Naive thymus-derived CD8-positive, alpha-beta T cell (primary cell): ENCODE measurements around the gene HOXA7. TPM values are rescaled to one million over a fixed set of nuclear protein-coding genes. Genes with fewer than 3 reads are reported as not detected.

Experiments used
- ATAC-seq, 2 donors: fragments of 150-1000 bp; cut with Tn5 transposase in 1 of 2; sonication (Bioruptor Pico), chemical (Tn5 transposase) in 1 of 2; 1 replicate in 1 of 2; 2 replicates in 1 of 2; pipeline ENCODE4 v1.10.0; 2021; ENCODE audit warnings: mild to moderate bottlenecking in 2 of 2, moderate library complexity in 2 of 2
- POLR2A ChIA-PET: fragments of 350-600 bp; sonication (Branson Sonifier 250); formaldehyde crosslinking; loops from one replicate; lab custom pipeline; 2021; ENCODE audit warnings: antibody characterized with exemption; lab: Charles Lee
- DNase-seq, 10 donors: peaks; one replicate each; pipeline versions ENCODE4 v3.0.0 to v3.0.0-alpha.2; 2020 to 2022
- H3K27ac Mint-ChIP-seq, 10 donors: one replicate each; pipeline ENCODE4 v1.8.0; 2020 to 2022; ENCODE audit warnings: mild to moderate bottlenecking in 10 of 10, mixed read lengths in 10 of 10, moderate library complexity in 4 of 10, inconsistent platforms in 1 of 10
- H3K27me3 Mint-ChIP-seq, 5 donors: one replicate each; pipeline ENCODE4 v1.8.0; 2021 to 2022; ENCODE audit warnings: mixed read lengths in 5 of 5
- H3K36me3 Mint-ChIP-seq, 3 donors: one replicate each; pipeline ENCODE4 v1.8.0; 2020 to 2022; ENCODE audit warnings: mixed read lengths in 3 of 3, mild to moderate bottlenecking in 2 of 3, inconsistent platforms in 1 of 3
- H3K4me1 Mint-ChIP-seq, 4 donors: one replicate each; pipeline ENCODE4 v1.8.0; 2021 to 2022; ENCODE audit warnings: mixed read lengths in 4 of 4
- H3K4me3 Mint-ChIP-seq, 10 donors: one replicate each; pipeline ENCODE4 v1.8.0; 2020 to 2022; ENCODE audit warnings: mild to moderate bottlenecking in 10 of 10, mixed read lengths in 10 of 10, moderate library complexity in 6 of 10, inconsistent platforms in 1 of 10
- H3K9me3 Mint-ChIP-seq, 9 donors: one replicate each; pipeline ENCODE4 v1.8.0; 2020 to 2022; ENCODE audit warnings: mixed read lengths in 9 of 9, mild to moderate bottlenecking in 3 of 9, inconsistent platforms in 1 of 9, moderate library complexity in 1 of 9
- polyA plus RNA-seq, 3 donors: library from polyadenylated mRNA; unstranded; fragments of 300-500 nt; fragmentation: Illumina TruSeq; gene quantifications; one replicate each; pipeline ENCODE4 v1.2.3, GENCODE V29; 2021
- total RNA-seq, 8 experiments: library from RNA in 2 of 8; stranded (reverse) in 2 of 8; gene quantifications; one replicate each; pipeline ENCODE4 v1.2.3 and lab custom pipeline; 2021 to 2026

HOXA7 gene
- total RNA-seq (not detected), polyA plus RNA-seq (not detected), total RNA-seq (lab: John Stamatoyannopoulos, UW) (0 reads per million in 6 experiments)

- no peaks in the 10 kb centered on the region for H3K9me3 Mint-ChIP-seq
- H3K4me1 Mint-ChIP-seq = peaks cover 19 to 73% (median 60%) of the 10 kb centered on the region in 4 donors
- peaks cover 0 to 3% (median 3%) of the 10 kb centered on the region in 3 donors for H3K36me3 Mint-ChIP-seq
- ATAC-seq = no peak
- peaks cover 59 to 88% (median 79%) of the 10 kb centered on the region in 5 donors for H3K27me3 Mint-ChIP-seq
- H3K27ac Mint-ChIP-seq = peak within 1 kb of the TSS in 5 of 10 donors; percentile 38 to 92 (median 49)
- H3K4me3 Mint-ChIP-seq = peak within 1 kb of the TSS; percentile 58 to 81 (median 70)
- POLR2A ChIA-PET = interaction anchor here (1.8 kb wide), 1 partner anchor 34 kb away, joined by 5 read pairs; no protein-coding TSS in a partner anchor
- peak in 1 of 10 donors; percentile 46 for DNase-seq
Observed at GRCh38 chr7:27156508-27156898, at the start of gene HOXA7. HOXA7 (minus strand) TSS chr7:27156675; CDS start chr7:27156545, 130 bp downstream.

GRCh38 chr7:27205325-27206280 lies 49.1 kb upstream of the HOXA7 start:
- DNase-seq (no peak), ATAC-seq (no peak)
- Mint-ChIP-seq H3K27me3 (peaks cover 70 to 100% (median 86%) of the 10 kb centered on the region in 5 donors), H3K4me3 (peak overlapping the region in 5 of 10 donors; percentile 9 to 56 (median 34)), H3K9me3 (peaks cover 0 to 8% (median 0%) of the 10 kb centered on the region in 9 donors), H3K36me3 (no peaks in the 10 kb centered on the region), H3K4me1 (peaks cover 15 to 49% (median 39%) of the 10 kb centered on the region in 4 donors), H3K27ac (peak overlapping the region in 1 of 10 donors; percentile 77)
- POLR2A ChIA-PET = no interaction called here

GRCh38 chr7:27204851-27205322 lies 48.4 kb upstream of the HOXA7 start:
- Mint-ChIP-seq H3K36me3 (no peaks in the 10 kb centered on the region), H3K4me3 (peak overlapping the region in 4 of 10 donors; percentile 11 to 48 (median 39)), H3K4me1 (peaks cover 16 to 51% (median 38%) of the 10 kb centered on the region in 4 donors), H3K27me3 (peaks cover 66 to 100% (median 82%) of the 10 kb centered on the region in 5 donors), H3K27ac (peak overlapping the region in 1 of 10 donors; percentile 29), H3K9me3 (peaks cover 0 to 8% (median 0%) of the 10 kb centered on the region in 9 donors)
- DNase-seq = no peak
- ATAC-seq = no peak
- POLR2A ChIA-PET = no interaction called here

GRCh38 chr7:27203964-27204594 lies 47.6 kb upstream of the HOXA7 start:
- POLR2A ChIA-PET = no interaction called here
- Mint-ChIP-seq H3K4me3 (peak overlapping the region in 2 of 10 donors; percentile 10 to 45), H3K27ac (no peak overlapping the region)

GRCh38 chr7:27203365-27203953 lies 47.0 kb upstream of the HOXA7 start:
- H3K4me3 Mint-ChIP-seq = peak overlapping the region in 1 of 10 donors; percentile 10
- peaks cover 63 to 100% (median 77%) of the 10 kb centered on the region in 5 donors for H3K27me3 Mint-ChIP-seq
- no peaks in the 10 kb centered on the region for H3K36me3 Mint-ChIP-seq
- DNase-seq (no peak), ATAC-seq (no peak)
- no peak overlapping the region for H3K27ac Mint-ChIP-seq
- H3K4me1 Mint-ChIP-seq = peaks cover 16 to 60% (median 43%) of the 10 kb centered on the region in 4 donors
- peaks cover 0 to 9% (median 0%) of the 10 kb centered on the region in 9 donors for H3K9me3 Mint-ChIP-seq
- POLR2A ChIA-PET = no interaction called here

More at GRCh38 chr7:27203964-27204594, 47.6 kb upstream of the HOXA7 start:
- Mint-ChIP-seq H3K36me3 (no peaks in the 10 kb centered on the region), H3K27me3 (peaks cover 64 to 100% (median 77%) of the 10 kb centered on the region in 5 donors), H3K4me1 (peaks cover 16 to 55% (median 39%) of the 10 kb centered on the region in 4 donors), H3K9me3 (peaks cover 0 to 8% (median 0%) of the 10 kb centered on the region in 9 donors)
- ATAC-seq (no peak), DNase-seq (no peak)

GRCh38 chr7:27202862-27203134 lies 46.3 kb upstream of the HOXA7 start:
- H3K36me3 Mint-ChIP-seq = peaks cover 0 to 3% (median 0%) of the 10 kb centered on the region in 3 donors
- POLR2A ChIA-PET = interaction anchor here (0.5 kb wide), 1 partner anchor 644 kb away, joined by 5 read pairs; no protein-coding TSS in a partner anchor
- H3K9me3 Mint-ChIP-seq = peaks cover 0 to 9% (median 0%) of the 10 kb centered on the region in 9 donors
- H3K27ac Mint-ChIP-seq = peak overlapping the region in 1 of 10 donors; percentile 58
- peaks cover 16 to 66% (median 47%) of the 10 kb centered on the region in 4 donors for H3K4me1 Mint-ChIP-seq
- no peak for ATAC-seq
- H3K4me3 Mint-ChIP-seq = peak overlapping the region in 3 of 10 donors; percentile 8 to 58 (median 57)
- peaks cover 68 to 100% (median 79%) of the 10 kb centered on the region in 5 donors for H3K27me3 Mint-ChIP-seq
- DNase-seq = no peak

GRCh38 chr7:27202018-27202861 lies 45.8 kb upstream of the HOXA7 start:
- Mint-ChIP-seq H3K36me3 (peaks cover 0 to 5% (median 3%) of the 10 kb centered on the region in 3 donors), H3K9me3 (peaks cover 0 to 12% (median 0%) of the 10 kb centered on the region in 9 donors), H3K27ac (peak overlapping the region in 1 of 10 donors; percentile 58), H3K4me3 (peak overlapping the region in 6 of 10 donors; percentile 33 to 80 (median 70)), H3K4me1 (peaks cover 16 to 67% (median 47%) of the 10 kb centered on the region in 4 donors), H3K27me3 (peaks cover 68 to 100% (median 78%) of the 10 kb centered on the region in 5 donors)
- POLR2A ChIA-PET = interaction anchor here (0.5 kb wide), 1 partner anchor 644 kb away, joined by 5 read pairs; no protein-coding TSS in a partner anchor
- ATAC-seq (no peak), DNase-seq (no peak)

- Mint-ChIP-seq H3K4me1 (peaks cover 16 to 67% (median 47%) of the 10 kb centered on the region in 4 donors), H3K9me3 (peaks cover 0 to 12% (median 0%) of the 10 kb centered on the region in 9 donors), H3K27ac (peak overlapping the region in 1 of 10 donors; percentile 37), H3K27me3 (peaks cover 67 to 100% (median 75%) of the 10 kb centered on the region in 5 donors), H3K36me3 (peaks cover 0 to 5% (median 3%) of the 10 kb centered on the region in 3 donors), H3K4me3 (peak overlapping the region in 8 of 10 donors; percentile 57 to 80 (median 70))
- ATAC-seq (no peak), DNase-seq (peak in 1 of 10 donors; percentile 37)
- POLR2A ChIA-PET = interaction anchor here (0.6 kb wide), 1 partner anchor 720 kb away, joined by 3 read pairs; no protein-coding TSS in a partner anchor
Observed at GRCh38 chr7:27201580-27202017, 45.1 kb upstream of the HOXA7 start.

GRCh38 chr7:27200761-27201579 lies 44.5 kb upstream of the HOXA7 start:
- peaks cover 67 to 100% (median 74%) of the 10 kb centered on the region in 5 donors for H3K27me3 Mint-ChIP-seq
- H3K36me3 Mint-ChIP-seq = peaks cover 0 to 5% (median 3%) of the 10 kb centered on the region in 3 donors
- no peak for ATAC-seq
- peak overlapping the region; percentile 62 to 84 (median 76) for H3K4me3 Mint-ChIP-seq
- H3K27ac Mint-ChIP-seq = peak overlapping the region in 1 of 10 donors; percentile 74
- peaks cover 0 to 12% (median 0%) of the 10 kb centered on the region in 9 donors for H3K9me3 Mint-ChIP-seq
- no peak for DNase-seq
- POLR2A ChIA-PET = interaction anchor here (0.6 kb wide), 1 partner anchor 720 kb away, joined by 3 read pairs; no protein-coding TSS in a partner anchor
- H3K4me1 Mint-ChIP-seq = peaks cover 17 to 65% (median 46%) of the 10 kb centered on the region in 4 donors
